ENCODE measurements around the gene HERC6. TPM values are rescaled to one million over a fixed set of nuclear protein-coding genes. Genes with fewer than 3 reads are reported as not detected.

Gene HERC6
- total and polyA plus RNA-seq, 9 of the 15 experiments (the other 6 are each of a cell fraction or from before 2014, with no cell fraction given) = 0.01 to 0.68 (median 0.15) TPM

- TF ChIP-seq ZNF318 (IDR thresholded peaks at IDR 0.05; ENCODE audit: borderline replicate concordance in 1 of 2, low read depth in 1 of 2) = peak in 1 of 2 experiments; percentile 67; a peak in 1 of 4 replicates
- TF ChIP-seq MBD2 (IDR thresholded peaks at IDR 0.05; ENCODE audit: borderline replicate concordance, low read depth) = no peak
- peak; percentile 36; the same call in 1 of the 2 replicates for TF ChIP-seq PHF8 (IDR thresholded peaks at IDR 0.05; ENCODE audit: borderline replicate concordance, low read length)
- no peak for TF ChIP-seq NR1H2 (CRISPR knock-in tag; IDR thresholded peaks at IDR 0.05)
- TF ChIP-seq RNF2 (IDR thresholded peaks at IDR 0.05) = peak; percentile 39; the same call in 1 of the 2 replicates
- peak; percentile 15 for TF ChIP-seq CCNT2 (IDR thresholded peaks at IDR 0.05; ENCODE audit: borderline replicate concordance, extremely low read depth, insufficient read length, low read depth, low read length)
- peak; percentile 53 to 77 (median 67) for TF ChIP-seq CTCF (IDR thresholded peaks at IDR 0.05 in 2 of 3, conservative IDR thresholded peaks at IDR 0.05 in 1 of 3; ENCODE audit: insufficient read depth in 2 of 3, low read depth in 1 of 3, low read length in 3 of 3)
- peak; percentile 30 for TF ChIP-seq U2AF1 (optimal IDR thresholded peaks at IDR 0.05; ENCODE audit: low read depth, low read length)
- peak; percentile 35 for TF ChIP-seq PRDM10 (IDR thresholded peaks at IDR 0.05; ENCODE audit: partially characterized antibody)
- no peak for TF ChIP-seq FOXA1 (IDR thresholded peaks at IDR 0.05; ENCODE audit: borderline replicate concordance)
Measured at GRCh38 chr4:88378691-88379559, at the start of gene HERC6 (continued).
